Cardiac muscle cell (in vitro differentiated cells and primary cell): Measurements from ENCODE around the gene CHST12. TPM values are rescaled to one million over a fixed set of nuclear protein-coding genes. Genes with fewer than 3 reads are reported as not detected.

ENCODE experiments used
- DNase-seq, 2 donors: peaks; one replicate each; pipeline versions ENCODE4 v3.0.0 to v3.0.0-alpha.2; 2010 to 2017; ENCODE audit warnings: low read depth in 1 of 2, low spot score in 1 of 2
- H3K27ac ChIP-seq: fragments of 200-600 bp; sonication (generic); 2 replicates; pipeline ENCODE4 v1.5.1; 2016
- H3K27me3 ChIP-seq: fragments of 200-600 bp; sonication (generic); 2 replicates; pipeline ENCODE4 v1.6.0; 2016; ENCODE audit warnings: control low read depth
- H3K36me3 ChIP-seq: fragments of 200-600 bp; sonication (generic); 2 replicates; pipeline ENCODE4 v1.5.1; 2016; ENCODE audit warnings: control low read depth
- H3K4me1 ChIP-seq: fragments of 200-600 bp; sonication (generic); 2 replicates; pipeline ENCODE4 v1.8.1; 2017; ENCODE audit warnings: low read depth, mild to moderate bottlenecking, mixed run types
- H3K4me3 ChIP-seq: fragments of 200-600 bp; sonication (generic); 2 replicates; pipeline ENCODE4 v1.5.1; 2016; ENCODE audit warnings: mild to moderate bottlenecking
- H3K9me3 ChIP-seq: fragments of 200-600 bp; sonication (generic); 2 replicates; pipeline ENCODE4 v1.5.1; 2017; ENCODE audit warnings: low read depth, mild to moderate bottlenecking, control low read depth
- polyA plus RNA-seq: library from polyadenylated mRNA; unstranded; fragments of >200 nt; fragmentation: Nextera tagmentation; extraction: Ambion mirVana; gene quantifications from 2 replicates; pipeline ENCODE4 v1.2.1, GENCODE V29; 2016
- total RNA-seq: library from RNA; depleted of rRNA; stranded (reverse); fragments of >200 nt; gene quantifications from 2 replicates; pipeline ENCODE4 v1.2.3, GENCODE V29; 2016
- TF ChIP-seq, protein P1 (sequence below): IDR thresholded peaks from 2 replicates; pipeline ENCODE4 v1.5.1; 2012; ENCODE audit warnings: low read depth, mild to moderate bottlenecking, low read length

Gene CHST12
- total and polyA plus RNA-seq, 2 experiments from 2014 or later = 25.6 to 26.8 TPM

DNA sequence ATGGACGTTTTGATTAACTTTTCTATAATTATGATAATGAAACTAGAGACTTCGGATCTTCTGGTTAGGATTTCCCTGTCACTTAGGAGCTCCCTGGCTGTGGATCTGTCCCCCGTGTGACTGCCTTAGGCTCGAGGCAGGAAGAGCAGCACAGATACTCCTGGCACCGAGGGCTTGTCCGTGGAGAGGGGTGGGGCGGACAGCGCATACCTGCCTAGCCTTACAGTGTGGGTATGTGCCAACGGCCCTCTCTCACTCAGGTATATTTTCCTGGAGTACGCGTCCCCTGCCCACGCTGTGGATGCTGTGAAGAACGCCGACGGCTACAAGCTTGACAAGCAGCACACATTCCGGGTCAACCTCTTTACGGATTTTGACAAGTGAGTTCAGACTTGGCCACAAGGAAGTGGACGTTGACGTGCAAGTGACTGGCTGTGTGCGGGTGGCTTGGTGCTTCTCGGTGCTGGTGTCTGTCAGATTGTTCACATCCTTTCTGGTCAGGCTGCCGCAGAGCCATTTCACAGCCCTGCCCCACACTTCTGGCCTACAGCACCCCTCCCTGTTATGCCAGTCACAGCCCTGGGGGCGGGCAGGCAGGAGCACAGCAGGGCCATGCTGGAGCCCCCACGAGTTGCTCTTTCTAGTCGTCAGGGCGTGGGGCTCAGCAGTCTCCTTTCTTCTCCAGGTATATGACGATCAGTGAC, 40.9 kb upstream of the CHST12 start:
- Histone ChIP-seq H3K36me3 (peaks cover 65% of the 10 kb centered on the region), H3K4me3 (no peak overlapping the region), H3K9me3 (no peaks in the 10 kb centered on the region), H3K27ac (no peak overlapping the region), H3K4me1 (peaks cover 11% of the 10 kb centered on the region), H3K27me3 (no peaks in the 10 kb centered on the region)
- TF ChIP-seq, protein P1, sequence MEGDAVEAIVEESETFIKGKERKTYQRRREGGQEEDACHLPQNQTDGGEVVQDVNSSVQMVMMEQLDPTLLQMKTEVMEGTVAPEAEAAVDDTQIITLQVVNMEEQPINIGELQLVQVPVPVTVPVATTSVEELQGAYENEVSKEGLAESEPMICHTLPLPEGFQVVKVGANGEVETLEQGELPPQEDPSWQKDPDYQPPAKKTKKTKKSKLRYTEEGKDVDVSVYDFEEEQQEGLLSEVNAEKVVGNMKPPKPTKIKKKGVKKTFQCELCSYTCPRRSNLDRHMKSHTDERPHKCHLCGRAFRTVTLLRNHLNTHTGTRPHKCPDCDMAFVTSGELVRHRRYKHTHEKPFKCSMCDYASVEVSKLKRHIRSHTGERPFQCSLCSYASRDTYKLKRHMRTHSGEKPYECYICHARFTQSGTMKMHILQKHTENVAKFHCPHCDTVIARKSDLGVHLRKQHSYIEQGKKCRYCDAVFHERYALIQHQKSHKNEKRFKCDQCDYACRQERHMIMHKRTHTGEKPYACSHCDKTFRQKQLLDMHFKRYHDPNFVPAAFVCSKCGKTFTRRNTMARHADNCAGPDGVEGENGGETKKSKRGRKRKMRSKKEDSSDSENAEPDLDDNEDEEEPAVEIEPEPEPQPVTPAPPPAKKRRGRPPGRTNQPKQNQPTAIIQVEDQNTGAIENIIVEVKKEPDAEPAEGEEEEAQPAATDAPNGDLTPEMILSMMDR = no peak
- no peak for DNase-seq

DNA sequence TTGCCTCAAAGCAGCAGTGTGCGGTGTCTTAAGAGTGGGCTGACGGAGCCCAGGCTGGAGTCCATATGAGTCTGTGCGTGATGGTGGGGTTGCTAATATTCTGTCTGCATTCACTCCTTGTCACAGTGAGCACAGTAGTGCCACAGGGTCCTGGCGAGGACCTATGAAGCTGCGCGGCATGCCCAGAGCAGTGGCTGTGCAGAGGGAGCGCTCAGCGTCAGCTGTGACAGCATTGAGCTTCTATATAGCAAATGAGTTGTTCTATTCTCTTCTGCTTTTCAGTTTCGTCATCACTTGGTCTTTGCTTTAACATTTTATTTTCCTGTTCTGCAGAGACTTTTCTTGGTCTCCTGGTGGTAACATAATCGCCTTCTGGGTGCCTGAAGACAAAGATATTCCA, 34.3 kb upstream of the CHST12 start:
- Histone ChIP-seq H3K27me3 (no peaks in the 10 kb centered on the region), H3K4me3 (no peak overlapping the region), H3K9me3 (no peaks in the 10 kb centered on the region), H3K4me1 (no peaks in the 10 kb centered on the region), H3K36me3 (peaks cover 83% of the 10 kb centered on the region), H3K27ac (no peak overlapping the region)
- no peak for DNase-seq
- TF ChIP-seq, protein P1 = no peak

DNA sequence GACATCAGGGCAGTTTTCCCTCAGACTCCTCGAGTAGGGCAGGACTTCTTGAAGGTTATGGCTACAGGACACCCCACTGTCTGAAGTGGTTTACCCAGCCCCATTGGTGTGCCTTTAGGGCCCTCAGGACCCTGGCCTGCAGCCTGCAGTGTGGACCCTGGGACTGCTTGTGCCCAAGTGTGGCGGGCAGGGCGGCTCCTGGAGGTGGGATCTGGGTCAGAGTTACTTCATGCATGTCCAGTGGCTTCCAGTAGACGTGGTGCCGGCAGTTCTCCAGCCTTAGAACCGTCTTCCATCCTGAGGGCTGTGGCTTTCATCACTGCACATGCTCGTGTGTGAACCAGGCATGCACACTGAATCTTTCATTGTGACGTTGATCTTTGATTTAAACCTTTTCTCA, 32.1 kb upstream of the CHST12 start:
- TF ChIP-seq, protein P1 = no peak
- no peaks in the 10 kb centered on the region for H3K27me3 ChIP-seq
- H3K4me3 ChIP-seq = no peak overlapping the region
- H3K4me1 ChIP-seq = no peaks in the 10 kb centered on the region
- DNase-seq = no peak
- no peaks in the 10 kb centered on the region for H3K9me3 ChIP-seq
- H3K36me3 ChIP-seq = peaks cover 84% of the 10 kb centered on the region
- no peak overlapping the region for H3K27ac ChIP-seq

DNA sequence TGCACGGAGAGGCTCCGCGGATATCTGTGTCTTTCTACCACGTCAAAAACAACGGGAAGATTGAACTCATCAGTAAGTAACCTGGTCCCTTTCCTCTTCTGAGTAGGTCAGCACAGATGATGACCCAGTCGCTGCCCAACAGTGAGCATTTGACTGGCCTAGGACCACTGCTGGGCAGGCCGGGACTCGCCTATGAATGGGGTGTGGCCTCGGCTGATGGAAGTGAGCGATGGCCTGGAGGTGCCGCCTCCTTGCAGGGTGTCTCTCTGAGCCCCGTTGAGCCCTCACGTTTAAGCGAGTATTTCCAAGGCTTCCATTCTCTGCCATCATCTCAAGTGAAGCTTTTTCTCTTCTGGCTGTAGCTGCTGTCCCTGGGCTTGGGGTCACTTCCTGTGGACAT, 30.7 kb upstream of the CHST12 start:
- TF ChIP-seq, protein P1 = no peak
- Histone ChIP-seq H3K4me1 (no peaks in the 10 kb centered on the region), H3K36me3 (peaks cover 82% of the 10 kb centered on the region), H3K27me3 (no peaks in the 10 kb centered on the region), H3K27ac (no peak overlapping the region), H3K4me3 (no peak overlapping the region), H3K9me3 (no peaks in the 10 kb centered on the region)
- DNase-seq = no peak

DNA sequence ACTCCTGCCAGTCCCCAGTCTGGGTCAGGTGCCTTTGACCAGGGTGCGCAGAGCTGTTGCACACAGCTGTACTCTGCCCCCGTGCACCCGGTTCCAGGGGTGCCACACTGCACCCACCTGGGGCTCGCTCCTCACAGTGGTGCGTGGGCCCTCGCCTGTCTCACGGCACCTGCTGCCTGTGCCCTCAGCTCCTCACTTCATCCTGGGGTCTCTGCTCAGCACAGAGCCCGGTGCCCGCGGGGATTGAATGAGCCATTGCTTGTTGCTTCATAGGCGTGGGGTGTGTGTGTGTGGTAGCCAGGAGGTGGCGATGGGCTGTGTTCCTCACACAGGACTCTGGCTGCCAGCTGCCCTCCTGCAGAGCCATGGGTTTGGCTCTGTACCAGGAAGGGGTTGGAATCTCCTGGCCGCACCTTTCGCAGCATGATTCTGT, 30.3 kb upstream of the CHST12 start:
- Histone ChIP-seq H3K9me3 (no peaks in the 10 kb centered on the region), H3K36me3 (peaks cover 79% of the 10 kb centered on the region), H3K4me3 (no peak overlapping the region), H3K27ac (no peak overlapping the region), H3K4me1 (no peaks in the 10 kb centered on the region), H3K27me3 (no peaks in the 10 kb centered on the region)
- DNase-seq = peak in 1 of 2 donors; percentile 5
- TF ChIP-seq, protein P1 = no peak
